ENCODE results near the gene ALKBH8. TPM values are rescaled to one million over a fixed set of nuclear protein-coding genes. Genes with fewer than 3 reads are reported as not detected.

ALKBH8 gene
- total and polyA plus RNA-seq, 12 donors = 2.2 to 7.8 (median 6.4) TPM

DNA sequence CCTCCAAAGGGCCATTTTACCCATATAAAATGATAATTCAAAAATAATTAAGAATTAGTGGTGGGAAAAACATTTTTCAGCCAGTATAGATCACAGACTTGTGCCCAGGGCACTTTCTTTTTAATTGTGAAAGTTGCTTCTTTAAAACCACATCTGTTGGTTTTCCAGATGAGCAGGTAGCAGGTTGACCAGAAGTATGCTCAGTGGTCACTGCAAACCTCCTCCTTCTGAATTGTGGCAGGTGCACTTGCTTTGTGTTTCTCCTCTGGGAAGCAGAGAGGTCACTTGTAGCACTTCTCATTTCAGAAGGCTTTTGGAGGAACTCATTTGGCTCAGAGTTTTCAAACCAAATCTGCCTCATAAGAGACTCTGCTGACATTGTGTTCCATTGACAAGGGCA lies 83.3 kb downstream of the ALKBH8 start:
- ATAC-seq = no peak
- intact Hi-C loops (cut with DNase I) = no loop called here
- Histone ChIP-seq H3K4me3 (no peak overlapping the region), H3K27ac (no peak overlapping the region), H3K4me1 (no peaks in the 10 kb centered on the region), H3K36me3 (no peaks in the 10 kb centered on the region), H3K9me3 (no peaks in the 10 kb centered on the region), H3K27me3 (peaks cover 0 to 16% (median 0%) of the 10 kb centered on the region in 7 donors)
- TF ChIP-seq, protein P1, sequence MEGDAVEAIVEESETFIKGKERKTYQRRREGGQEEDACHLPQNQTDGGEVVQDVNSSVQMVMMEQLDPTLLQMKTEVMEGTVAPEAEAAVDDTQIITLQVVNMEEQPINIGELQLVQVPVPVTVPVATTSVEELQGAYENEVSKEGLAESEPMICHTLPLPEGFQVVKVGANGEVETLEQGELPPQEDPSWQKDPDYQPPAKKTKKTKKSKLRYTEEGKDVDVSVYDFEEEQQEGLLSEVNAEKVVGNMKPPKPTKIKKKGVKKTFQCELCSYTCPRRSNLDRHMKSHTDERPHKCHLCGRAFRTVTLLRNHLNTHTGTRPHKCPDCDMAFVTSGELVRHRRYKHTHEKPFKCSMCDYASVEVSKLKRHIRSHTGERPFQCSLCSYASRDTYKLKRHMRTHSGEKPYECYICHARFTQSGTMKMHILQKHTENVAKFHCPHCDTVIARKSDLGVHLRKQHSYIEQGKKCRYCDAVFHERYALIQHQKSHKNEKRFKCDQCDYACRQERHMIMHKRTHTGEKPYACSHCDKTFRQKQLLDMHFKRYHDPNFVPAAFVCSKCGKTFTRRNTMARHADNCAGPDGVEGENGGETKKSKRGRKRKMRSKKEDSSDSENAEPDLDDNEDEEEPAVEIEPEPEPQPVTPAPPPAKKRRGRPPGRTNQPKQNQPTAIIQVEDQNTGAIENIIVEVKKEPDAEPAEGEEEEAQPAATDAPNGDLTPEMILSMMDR (IDR thresholded peaks at IDR 0.05) = no peak
- DNase-seq = no peak

DNA sequence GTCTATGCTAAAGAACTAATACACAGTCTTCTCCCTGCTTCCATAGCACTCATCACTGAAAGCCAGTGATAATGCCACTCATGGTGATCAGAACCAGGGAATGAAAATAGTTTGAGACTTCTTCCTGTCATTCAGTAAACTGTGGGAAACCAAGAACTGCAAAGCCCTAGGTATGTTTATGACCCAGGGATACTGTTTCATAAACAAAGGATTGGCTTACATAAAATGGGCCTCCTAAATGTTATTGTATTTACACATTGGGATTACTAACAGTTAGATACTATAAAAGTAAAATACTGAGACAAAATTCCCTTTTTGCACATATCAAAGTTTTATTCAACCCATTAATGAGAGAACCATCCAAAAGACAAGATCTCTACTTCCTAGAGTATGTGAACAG lies 86.6 kb downstream of the ALKBH8 start:
- intact Hi-C loops (cut with DNase I) = no loop called here
- Histone ChIP-seq H3K4me1 (no peaks in the 10 kb centered on the region), H3K36me3 (no peaks in the 10 kb centered on the region), H3K27ac (no peak overlapping the region), H3K27me3 (peaks cover 0 to 42% (median 13%) of the 10 kb centered on the region in 7 donors), H3K4me3 (no peak overlapping the region), H3K9me3 (no peaks in the 10 kb centered on the region)
- TF ChIP-seq, protein P1 (IDR thresholded peaks at IDR 0.05) = no peak
- ATAC-seq (no peak), DNase-seq (no peak)

DNA sequence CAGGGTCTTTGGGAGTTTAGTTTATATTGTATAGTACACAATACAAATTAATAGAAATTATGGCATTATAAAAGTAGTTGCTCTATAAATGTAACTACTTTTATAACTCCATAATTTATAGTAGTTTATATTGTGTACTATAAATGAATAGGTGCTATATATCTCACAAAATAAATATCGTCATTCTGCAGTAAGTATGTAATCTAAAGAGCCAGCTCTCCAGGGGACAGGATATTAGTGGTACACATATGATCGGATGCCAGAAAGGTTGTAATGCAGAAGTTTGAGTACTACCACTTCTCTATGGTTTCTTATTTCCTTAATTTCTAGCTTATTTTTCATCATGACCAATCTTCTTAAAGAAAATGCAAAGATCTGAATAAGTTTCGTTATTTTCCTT lies 87.7 kb downstream of the ALKBH8 start:
- intact Hi-C loops (cut with DNase I) = no loop called here
- DNase-seq = no peak
- Histone ChIP-seq H3K27ac (no peak overlapping the region), H3K4me1 (no peaks in the 10 kb centered on the region), H3K9me3 (no peaks in the 10 kb centered on the region), H3K27me3 (peaks cover 0 to 42% (median 13%) of the 10 kb centered on the region in 7 donors), H3K4me3 (no peak overlapping the region), H3K36me3 (no peaks in the 10 kb centered on the region)
- 88 to 93% methylated on average over 3 of the region's 3 CpGs for WGBS, 2 donors
- TF ChIP-seq, protein P1 (IDR thresholded peaks at IDR 0.05) = no peak
- no peak for ATAC-seq

DNA sequence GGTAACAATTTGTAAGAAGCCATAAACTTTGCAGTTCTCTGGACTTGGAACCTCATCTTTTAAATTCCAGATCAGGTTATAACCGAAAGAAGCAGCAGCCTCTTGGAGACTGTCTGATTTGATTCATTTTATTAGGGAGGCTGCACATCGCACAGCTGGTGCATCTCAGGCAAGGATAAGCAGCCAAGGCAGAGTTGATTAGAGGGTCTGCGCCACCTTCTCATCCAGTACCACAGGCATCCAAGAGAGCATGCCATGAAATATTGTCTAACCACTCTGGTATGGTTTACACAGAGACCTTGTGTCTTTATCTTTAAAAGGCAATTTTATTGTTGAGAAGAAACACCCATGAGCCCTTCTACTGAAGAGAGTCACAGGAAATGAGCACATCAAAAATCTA lies 91.7 kb downstream of the ALKBH8 start:
- Histone ChIP-seq H3K9me3 (no peaks in the 10 kb centered on the region), H3K27ac (no peak overlapping the region), H3K27me3 (peaks cover 0 to 35% (median 9%) of the 10 kb centered on the region in 7 donors), H3K4me3 (no peak overlapping the region), H3K4me1 (no peaks in the 10 kb centered on the region), H3K36me3 (no peaks in the 10 kb centered on the region)
- intact Hi-C loops (cut with DNase I) = no loop called here
- ATAC-seq (no peak), DNase-seq (no peak)
- 70 to 72% methylated on average over 3 of the region's 3 CpGs for WGBS, 2 donors
- TF ChIP-seq, protein P1 (IDR thresholded peaks at IDR 0.05) = no peak

DNA sequence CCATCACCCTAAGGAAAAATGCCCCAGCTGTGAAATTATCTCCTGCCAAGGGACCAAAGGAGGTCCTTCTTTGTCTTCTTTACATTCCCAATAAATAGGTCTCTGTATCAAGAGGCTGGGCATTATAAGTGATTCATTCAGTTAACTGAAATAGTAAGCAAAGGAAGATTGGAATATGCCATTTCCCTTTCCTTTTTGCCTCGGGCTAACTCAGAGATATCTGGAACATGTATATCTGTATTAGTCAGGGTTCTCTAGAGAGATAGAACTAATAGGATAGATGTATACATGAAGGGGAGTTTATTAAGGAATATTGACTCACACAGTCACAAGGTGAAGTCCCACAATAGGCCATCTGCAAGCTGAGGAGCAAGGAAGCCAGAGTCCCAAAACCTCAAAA lies 92.6 kb downstream of the ALKBH8 start:
- intact Hi-C loops (cut with DNase I) = no loop called here
- ATAC-seq = no peak
- Histone ChIP-seq H3K4me3 (no peak overlapping the region), H3K4me1 (no peaks in the 10 kb centered on the region), H3K27ac (no peak overlapping the region), H3K27me3 (peaks cover 0 to 38% (median 10%) of the 10 kb centered on the region in 7 donors), H3K36me3 (no peaks in the 10 kb centered on the region), H3K9me3 (no peaks in the 10 kb centered on the region)
- TF ChIP-seq, protein P1 (IDR thresholded peaks at IDR 0.05) = no peak
- DNase-seq = no peak
- WGBS, 2 donors = 38 to 58% methylated on average over 1 of the region's 1 CpG

Measured in heart right ventricle (tissue), 16 donors.